GM18909 (cell line): Measurements from ENCODE around the gene RASSF4.

Experiments
- ATAC-seq: cut with Tn5 transposase; IDR thresholded peaks from one replicate; pipeline ENCODE4 v1.9.1; 2021; ENCODE audit warnings: mild to moderate bottlenecking; ENCODE audit not compliant: unreplicated experiment, poor library complexity

Gene RASSF4, protein sequence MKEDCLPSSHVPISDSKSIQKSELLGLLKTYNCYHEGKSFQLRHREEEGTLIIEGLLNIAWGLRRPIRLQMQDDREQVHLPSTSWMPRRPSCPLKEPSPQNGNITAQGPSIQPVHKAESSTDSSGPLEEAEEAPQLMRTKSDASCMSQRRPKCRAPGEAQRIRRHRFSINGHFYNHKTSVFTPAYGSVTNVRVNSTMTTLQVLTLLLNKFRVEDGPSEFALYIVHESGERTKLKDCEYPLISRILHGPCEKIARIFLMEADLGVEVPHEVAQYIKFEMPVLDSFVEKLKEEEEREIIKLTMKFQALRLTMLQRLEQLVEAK

DNA sequence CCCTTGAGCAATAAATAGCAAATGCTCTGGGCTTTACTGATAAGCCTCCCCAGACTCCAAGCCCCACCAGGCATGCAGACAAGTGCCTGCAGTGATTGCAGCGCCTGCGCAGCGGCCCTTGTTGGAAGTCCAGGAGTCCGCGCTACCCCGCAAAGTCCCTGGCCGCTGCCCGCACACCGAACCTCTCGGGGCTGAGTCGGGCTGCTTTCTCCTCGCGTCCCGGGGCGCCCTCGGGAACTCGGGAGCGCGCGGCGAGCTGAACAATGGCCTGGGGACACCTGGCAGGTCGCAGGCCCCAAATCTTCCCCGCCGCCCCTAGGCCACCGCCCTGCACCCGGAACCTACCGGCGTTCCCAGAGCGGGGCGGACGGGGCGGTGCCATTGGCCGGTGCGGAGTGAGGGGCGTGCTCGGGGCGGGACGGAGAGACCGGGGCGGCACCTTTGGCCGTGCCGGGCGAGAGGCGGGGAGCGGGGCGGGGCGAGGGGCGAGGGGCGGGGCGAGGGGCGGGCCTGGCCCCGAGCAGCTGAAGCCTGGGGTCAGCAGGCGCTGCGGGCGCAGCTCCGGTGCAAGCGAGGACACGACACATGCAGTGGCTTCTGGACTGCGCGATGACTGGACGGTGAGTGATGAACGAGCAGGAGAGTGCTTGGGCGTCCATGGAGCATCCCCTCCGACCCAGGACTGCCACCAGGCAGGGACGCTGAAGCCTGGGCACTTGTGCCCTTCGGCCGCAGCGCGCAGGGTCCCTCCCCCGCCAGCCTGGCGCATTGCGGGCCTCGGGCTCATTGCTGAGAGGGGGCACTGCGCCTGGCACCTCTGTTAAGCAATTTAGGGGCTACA lies at the start of gene RASSF4:
Gene RASSF4, plus strand, starts transcription at position 556 of the 841 bp plus-strand sequence. CDS start 10,401 bp downstream, outside the sequence.
- ATAC-seq, result peak; percentile 98

DNA sequence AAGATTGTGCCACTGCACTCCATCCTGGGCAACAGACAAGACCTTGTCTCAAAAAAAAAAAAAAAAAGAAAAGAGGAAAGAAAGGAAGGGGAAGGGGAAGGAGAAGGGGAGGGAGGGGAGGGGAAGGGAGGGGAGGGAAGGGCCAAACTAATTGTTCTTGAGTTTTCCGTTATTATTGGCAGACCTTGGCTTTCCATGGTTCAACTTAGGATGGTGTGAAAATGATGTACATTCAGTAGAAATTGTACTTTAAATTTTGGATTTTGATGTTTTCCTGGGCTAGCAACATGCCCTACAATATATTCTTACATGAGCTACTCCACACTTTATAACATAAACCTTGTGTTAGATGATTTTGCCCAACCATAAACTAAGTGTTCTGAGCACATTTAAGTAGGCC lies 49.7 kb upstream of the RASSF4 start:
- no peak for ATAC-seq

DNA sequence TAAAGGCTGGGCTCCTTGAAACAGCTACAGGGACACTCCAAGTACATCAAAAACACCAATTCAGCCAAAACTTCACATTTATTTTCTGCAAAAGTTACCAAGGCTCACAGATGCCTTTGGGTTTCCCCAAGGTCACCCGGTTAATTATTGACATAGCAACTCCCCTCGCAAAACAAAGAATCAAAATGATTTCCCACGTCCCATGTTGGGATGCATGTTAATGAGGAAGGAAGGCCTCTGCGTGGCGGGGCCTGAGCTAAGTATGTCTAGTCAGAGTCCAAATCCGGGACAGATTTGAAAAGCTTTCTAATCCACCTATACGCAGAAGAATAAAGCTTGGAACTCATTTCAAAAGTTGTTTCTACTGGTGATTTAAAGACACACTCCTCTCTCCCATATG lies 49.0 kb upstream of the RASSF4 start:
- no peak for ATAC-seq

DNA sequence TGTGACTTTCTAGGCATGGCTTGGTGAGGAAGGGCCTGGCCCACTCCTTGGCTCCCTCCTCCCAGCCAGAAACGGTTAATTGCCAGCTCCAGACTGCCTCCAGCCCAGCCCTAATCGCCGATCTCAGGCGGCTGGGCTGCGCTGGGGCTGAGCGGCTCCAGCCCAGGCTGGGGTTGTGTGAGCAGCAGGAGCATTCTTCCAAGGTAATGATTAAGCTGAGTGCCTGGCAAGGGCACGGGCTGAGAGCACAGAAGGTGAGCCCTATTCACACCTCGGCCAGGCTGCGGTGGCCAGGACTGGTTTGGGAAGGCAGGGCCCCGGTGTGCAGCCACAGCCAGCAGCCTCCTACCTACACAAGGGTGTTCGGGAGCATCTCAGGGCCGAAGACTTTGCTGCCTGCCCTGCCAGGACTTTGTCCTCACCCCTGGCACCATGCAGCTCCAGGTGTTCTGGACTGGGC lies 48.5 kb upstream of the RASSF4 start, which contains the start of gene TMEM72:
Gene TMEM72, plus strand, starts transcription at position 257 of the 460 bp plus-strand sequence. Its CDS starts 176 bp downstream, at position 433.
- no peak for ATAC-seq

DNA sequence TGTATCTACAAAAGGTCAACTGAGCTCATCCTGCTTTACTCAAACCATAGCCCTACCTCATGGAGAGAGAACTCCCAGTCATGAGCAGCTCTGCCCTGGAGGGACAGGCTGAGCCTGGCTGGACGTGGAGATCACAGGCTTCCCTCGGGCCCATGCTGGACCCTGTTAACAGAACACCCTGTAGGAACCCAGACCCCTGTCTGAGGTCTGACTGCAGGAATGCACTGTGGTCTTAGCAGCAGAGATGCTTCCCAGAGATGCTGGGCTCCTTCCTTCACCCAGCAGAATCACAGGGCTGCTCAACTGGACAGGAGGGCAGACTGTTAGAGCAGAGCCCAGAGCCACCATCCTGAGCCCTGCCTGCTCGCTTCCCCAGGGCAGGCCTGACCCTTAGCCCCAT lies 47.7 kb upstream of the RASSF4 start:
- no peak for ATAC-seq

DNA sequence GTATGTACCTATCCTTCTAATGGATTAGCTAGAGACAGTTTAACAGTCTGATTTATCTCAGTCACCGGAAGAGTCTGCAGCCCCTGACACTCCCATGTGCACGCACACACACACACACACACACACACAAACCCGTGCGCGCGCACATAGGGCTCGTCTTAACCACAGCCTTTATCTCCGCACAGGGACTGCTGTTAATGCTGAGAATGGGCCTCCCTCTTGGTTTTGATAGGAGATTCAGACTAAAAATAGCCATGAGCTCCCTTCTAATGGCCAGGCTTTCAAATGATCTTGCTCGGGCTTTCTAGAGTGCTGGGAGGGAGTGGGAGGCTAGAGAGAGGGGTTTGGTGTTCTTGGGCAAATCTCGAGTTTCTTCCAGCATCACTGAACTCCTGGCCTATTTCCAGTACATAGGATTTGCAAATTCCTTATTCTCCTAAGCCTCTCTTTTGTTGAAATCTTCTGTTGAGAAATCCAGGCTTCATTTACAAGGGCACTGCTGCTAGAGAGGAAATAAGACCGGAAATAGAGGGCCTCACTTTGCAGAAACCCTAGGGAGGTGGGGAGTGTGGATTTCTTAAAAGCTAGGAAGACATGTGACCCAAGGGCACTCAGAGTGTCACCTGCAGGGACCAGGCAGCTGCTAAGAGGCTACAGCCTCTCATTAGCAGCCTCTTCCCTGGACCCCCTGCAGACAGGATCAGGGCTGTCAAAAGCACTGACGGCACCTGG lies 46.1 kb upstream of the RASSF4 start:
- ATAC-seq, result no peak

DNA sequence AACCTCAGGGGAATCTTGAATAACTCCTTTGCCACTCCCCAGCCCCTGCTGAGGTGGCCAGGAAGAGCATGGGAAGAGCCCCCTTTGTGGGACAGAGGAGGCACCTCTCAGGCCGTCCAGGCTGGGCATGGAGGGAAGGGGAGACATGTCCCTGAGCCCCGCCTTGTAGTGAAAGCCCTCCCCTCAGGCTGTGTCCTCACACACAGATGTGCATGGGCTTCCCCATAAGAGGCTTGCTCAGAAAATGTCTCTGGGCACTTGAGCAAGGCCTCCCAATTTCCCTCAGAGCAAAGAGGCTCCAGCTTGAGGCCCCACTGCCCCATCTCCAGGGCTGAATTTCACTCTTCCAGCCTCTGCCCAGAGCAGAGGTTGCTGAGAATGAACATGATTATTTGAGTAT lies 44.7 kb upstream of the RASSF4 start:
- no peak for ATAC-seq

DNA sequence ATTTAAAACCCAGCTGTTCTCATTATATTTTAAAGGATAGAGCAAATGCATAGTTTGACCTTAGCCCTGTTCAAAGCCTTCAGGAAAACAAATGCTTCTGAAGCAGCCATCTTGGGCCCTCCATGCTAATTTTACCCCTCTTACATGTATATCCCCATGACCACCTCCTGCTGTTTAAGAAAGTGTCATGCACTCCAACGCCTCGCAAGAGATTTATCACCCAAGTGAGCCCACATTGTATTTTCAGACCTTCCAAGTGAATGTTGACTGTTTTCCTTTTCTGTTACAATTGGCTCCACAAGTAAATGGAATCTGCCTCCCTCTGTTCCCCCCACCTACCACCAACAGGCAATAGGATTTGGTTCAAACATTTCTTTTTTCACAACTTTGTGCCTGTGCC lies 43.2 kb upstream of the RASSF4 start:
- ATAC-seq, result no peak

DNA sequence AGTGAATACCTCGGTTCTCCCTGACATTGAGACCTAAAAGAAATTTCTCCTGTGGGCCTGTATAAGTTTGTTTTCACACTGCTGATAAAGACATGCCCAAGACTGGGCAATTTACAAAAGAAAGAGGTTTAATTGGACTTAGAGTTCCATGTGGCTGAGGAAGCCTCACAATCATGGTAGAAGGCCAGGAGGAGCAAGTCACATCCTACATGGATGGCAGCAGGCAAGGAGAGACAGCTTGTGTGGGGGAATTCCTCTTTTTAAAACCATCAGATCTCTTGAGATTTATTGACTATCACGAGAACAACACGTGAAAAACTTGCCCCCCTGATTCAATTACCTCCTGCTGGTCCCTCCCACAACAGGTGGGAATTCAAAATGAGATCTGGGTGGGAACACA lies 41.8 kb upstream of the RASSF4 start:
- ATAC-seq, result no peak

DNA sequence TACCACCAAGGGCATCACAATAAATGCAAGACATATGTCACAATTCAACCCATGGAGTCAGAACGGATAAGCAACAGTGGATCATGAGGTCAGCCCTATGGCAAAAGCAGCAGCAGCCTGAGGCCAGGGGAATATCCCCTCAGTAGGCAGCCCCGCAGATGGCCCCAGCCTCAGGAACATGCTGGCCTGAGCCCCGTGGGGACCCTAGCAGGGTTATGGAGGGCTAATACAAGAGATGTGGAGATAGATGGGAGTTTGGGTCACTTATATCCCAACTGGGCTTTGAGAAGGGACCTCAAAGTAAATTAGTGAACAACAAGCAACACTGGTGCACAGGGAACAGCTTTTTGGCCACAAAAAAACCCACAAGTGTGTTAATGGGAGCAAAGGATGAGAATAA lies 39.4 kb upstream of the RASSF4 start:
- no peak for ATAC-seq

DNA sequence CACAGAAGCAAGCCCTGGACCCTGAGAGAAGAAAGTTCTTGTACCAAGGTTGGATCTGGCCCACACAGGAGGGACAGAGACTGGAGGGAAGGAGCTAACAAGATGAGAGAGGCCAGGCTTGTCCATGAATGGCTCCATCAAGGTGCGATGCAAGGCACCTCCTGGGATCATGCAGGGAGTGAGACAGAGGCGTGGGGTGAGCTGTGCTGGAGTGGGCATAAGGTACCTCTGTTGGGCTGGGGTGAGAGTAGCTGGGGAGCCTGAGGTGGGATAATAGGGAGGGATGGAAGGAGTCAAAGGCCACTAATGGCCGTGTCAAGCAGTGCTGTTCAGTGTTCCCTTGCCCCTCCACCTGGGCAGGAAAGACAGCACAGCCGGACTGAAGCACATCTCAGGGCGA lies 38.5 kb upstream of the RASSF4 start:
- no peak for ATAC-seq

DNA sequence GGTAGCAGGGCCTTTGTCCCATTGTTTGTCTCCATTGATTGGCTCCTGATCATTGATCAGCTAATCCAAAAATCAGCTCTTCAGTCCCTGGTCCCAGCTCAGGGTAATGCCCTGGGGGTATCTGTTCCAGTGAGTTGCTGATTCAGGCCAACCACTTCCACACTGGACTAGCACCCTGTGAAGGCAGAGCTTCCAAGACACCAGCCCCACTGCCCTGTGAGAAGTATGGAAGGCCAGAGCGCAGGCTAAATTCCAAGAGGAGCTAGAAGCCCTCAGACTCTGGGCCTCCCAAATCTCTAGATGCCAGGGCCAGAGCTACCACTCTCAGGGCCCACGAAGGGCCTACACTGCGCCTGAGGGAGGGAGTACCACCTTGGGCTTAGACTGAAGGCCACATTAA lies 38.1 kb upstream of the RASSF4 start:
- ATAC-seq, result no peak

DNA sequence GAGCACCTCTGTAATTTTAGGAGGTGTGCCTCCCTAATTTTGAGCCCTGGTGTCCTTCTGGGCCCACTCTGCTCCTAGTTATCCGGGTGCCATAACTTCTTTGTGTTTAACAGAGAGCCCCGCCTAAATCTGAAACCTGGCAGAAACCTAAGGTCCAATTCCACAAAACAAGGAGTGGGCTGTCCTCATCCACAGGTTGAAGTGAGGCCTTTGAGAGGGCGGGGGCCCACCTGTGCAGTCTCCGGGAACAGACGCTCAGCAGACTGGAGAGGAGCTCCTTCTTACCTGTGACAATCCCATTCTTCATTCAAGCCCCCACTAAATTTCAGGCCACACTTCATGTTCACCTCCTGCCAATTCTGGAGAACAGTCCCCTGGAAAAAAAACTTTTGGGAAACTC lies 37.6 kb upstream of the RASSF4 start:
- ATAC-seq, result no peak

DNA sequence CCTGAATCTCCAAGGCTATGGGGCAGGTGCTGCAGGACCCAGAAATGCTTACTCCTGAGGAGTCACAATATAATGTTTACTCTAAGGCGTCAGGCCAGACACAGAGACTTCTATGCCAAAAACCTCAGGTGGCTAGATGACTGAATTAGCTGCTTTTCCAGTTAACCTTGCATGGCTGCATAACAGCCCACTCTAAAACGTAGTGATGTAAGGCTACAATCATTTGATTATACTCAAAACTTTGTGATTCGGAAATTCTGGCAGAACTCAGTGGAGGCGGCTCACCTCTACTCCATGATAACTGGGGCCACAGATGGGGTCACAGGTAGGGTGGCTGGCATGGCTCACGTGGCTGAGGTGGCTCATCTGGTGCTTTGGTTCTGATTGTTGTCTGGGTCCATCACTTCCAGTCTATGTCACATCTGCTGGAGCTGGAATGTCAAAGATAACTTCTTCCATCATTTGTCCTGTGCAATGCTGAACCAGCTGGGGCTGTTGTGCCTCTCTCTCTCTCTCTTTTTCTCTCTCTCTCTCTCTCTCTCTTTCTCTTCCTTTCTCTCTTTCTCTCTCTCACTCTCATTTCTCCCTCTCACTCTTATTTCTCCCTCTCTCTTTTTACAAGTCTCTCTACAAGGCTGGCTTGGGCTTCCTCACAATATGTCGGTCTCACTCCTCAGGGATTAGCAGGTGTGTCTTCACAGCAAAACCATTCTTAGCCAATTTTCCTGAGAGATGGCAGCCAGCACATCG lies 36.6 kb upstream of the RASSF4 start:
- ATAC-seq, result no peak

DNA sequence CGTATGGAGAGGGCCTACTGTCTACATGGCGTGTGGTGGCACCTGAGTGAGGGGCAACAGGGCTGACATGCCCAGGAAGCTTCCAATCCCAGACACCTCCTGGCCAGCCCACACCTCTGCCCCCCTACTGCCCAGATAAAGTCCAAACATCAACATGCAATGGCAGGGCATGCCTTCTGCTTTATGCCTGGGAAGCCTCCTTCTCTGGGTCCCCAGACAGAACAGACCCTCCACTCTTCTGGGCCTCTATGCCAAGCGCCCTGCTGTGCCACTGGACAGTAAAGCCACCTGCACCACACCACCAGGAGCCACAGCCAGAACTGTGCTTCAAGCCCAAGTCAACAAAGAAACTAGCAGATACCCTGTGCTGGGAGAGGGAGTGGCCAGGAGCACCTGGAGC lies 36.0 kb upstream of the RASSF4 start:
- no peak for ATAC-seq

DNA sequence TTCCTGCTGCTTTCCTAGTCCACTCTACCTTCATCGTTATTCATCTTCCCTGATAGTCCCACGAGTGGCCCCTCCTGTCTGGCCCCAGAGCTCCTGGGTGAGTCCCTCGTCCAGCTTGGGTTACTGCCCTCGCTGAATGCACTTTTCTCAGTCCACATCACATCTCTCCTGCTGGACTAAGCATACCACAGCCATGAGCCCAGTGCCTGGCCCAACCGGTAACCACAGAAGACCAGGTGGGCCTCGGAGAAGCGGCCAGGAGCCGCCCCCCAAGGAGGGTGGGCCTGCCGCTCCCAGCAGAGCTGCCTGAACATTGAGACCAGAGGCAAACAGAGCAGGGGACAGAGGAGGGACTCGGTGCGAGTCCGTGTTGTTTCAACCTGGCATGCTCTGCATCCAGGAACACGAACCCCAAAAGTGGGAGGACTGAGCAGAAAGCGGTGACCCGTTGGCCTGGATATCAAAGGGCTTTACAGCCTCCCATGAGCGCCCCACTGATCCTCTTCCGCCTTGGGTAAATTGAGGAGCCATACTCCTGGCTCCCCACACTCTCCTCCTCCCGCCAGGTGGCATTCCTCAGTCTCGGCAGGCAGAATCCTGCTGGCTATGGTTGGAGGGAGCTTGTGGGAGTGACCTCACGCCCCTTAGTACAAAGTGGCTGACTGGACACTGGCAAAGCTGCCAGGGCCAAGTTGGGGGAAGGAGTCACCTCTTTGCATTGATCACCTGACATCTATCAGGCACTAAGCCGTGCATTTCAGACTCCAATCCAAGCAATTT lies 35.2 kb upstream of the RASSF4 start:
- no peak for ATAC-seq

DNA sequence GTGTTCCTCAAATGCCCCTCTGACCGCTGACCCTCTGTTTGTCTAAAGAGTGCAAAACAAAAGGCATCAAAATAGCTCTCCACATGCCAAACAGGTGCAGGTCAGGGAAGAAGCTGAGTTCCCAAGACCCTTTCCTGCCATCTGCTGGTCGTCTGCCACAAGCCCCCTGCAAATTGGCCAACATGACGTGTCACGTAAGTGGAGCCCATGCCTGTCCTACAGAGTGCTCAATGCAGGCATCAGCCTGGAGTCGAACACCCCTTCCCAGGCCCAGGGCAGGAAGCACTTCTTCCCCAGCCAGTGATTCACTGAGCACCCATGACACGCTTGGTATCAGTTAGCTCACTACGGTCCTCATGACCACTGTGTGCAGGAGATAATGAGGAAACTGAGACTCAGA lies 34.4 kb upstream of the RASSF4 start:
- no peak for ATAC-seq

DNA sequence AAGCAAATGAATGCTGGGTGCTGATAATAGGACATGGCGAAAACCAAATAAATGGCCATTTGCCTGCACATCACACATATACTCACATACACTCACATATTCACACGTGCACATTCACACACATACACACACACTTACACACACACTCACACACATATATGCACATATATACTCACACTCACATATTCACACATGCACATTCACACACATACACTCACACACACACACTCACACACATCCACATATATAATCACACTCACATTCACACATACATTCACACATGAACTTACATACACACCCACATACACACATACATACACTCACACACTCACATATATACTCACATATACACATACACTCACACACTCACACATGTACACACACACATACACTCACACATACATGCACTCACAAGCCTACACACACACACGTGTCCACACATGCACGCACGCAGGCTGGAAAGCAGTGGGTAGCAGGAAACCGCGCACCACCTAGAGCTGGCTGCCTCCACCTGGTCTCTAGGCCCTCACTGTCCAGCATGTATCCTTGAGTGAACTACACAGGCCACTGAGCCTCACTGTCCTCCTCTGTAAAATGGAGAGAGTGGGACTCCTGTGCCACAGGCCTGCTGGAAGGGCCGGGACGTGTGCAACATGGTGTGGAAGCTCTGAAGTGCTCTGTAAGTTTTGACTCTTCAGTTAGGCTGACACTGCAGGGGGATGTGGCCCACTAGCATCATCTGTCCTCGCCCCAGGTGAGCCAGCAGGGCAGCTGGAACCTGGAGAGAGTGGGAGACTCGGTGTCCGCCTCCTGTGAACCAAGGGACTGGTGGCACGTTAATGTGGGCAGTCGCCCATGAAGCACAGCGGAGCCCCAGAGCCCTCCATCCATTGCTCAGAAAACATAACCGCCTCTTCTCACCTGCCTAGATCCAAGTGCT lies 33.5 kb upstream of the RASSF4 start:
- ATAC-seq, result no peak
